Tibial nerve (tissue), 3 donors: ENCODE results near the gene STAB2.

ENCODE experiments used
- POLR2A ChIP-seq, 2 donors: fragments of 450-650 bp; IDR thresholded peaks; one replicate each; pipeline ENCODE4 v1.6.1; 2017; ENCODE audit warnings: antibody characterized with exemption in 2 of 2, mild to moderate bottlenecking in 2 of 2, moderate library complexity in 2 of 2
- TF ChIP-seq, protein P1 (sequence below), 5 experiments: fragments of 200-600 bp in 3 of 5; fragments of 450-650 bp in 2 of 5; sonication (generic) in 3 of 5; IDR thresholded peaks; one replicate each; pipeline ENCODE4 v1.5.1; 2016 to 2019; ENCODE audit warnings: antibody characterized with exemption in 5 of 5, mild to moderate bottlenecking in 3 of 5, moderate library complexity in 2 of 5

DNA sequence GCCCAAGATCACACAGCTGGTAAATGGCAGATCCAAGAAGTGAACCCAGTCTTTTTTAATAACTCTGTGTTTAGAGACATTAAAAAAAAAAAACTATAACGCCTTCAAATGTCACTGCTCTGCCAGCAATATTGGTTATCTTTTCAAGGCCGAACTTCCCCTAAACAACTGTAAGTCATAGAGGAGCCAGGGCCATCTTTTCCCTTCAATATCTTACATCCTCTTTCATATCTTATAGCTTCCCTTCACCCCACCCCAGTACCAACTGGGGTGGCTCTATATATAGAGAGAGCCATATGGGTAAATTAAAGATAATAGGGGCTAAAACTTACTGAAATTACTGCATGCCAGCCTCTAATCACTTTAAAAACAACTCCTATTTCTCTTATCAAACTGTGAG is 100.2 kb downstream of the STAB2 start:
- TF ChIP-seq, protein P1, sequence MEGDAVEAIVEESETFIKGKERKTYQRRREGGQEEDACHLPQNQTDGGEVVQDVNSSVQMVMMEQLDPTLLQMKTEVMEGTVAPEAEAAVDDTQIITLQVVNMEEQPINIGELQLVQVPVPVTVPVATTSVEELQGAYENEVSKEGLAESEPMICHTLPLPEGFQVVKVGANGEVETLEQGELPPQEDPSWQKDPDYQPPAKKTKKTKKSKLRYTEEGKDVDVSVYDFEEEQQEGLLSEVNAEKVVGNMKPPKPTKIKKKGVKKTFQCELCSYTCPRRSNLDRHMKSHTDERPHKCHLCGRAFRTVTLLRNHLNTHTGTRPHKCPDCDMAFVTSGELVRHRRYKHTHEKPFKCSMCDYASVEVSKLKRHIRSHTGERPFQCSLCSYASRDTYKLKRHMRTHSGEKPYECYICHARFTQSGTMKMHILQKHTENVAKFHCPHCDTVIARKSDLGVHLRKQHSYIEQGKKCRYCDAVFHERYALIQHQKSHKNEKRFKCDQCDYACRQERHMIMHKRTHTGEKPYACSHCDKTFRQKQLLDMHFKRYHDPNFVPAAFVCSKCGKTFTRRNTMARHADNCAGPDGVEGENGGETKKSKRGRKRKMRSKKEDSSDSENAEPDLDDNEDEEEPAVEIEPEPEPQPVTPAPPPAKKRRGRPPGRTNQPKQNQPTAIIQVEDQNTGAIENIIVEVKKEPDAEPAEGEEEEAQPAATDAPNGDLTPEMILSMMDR (IDR thresholded peaks at IDR 0.05), result no peak
- TF ChIP-seq POLR2A (IDR thresholded peaks at IDR 0.05), result no peak
